NCI-H82 treated with DMSO at 0.1 percent for 48 hours (cell line): ENCODE data around the gene POLDIP2.
"Not testable (repeated sequence)": the region's sequence is repeated elsewhere in the genome, so short reads cannot be mapped to it uniquely, and the experiment has no call there.

Source experiments
- DNase-seq: peaks from one replicate; lab custom pipeline; 2025; ENCODE audit not compliant: unreplicated experiment; lab: John Stamatoyannopoulos, UW

POLDIP2 gene

DNA sequence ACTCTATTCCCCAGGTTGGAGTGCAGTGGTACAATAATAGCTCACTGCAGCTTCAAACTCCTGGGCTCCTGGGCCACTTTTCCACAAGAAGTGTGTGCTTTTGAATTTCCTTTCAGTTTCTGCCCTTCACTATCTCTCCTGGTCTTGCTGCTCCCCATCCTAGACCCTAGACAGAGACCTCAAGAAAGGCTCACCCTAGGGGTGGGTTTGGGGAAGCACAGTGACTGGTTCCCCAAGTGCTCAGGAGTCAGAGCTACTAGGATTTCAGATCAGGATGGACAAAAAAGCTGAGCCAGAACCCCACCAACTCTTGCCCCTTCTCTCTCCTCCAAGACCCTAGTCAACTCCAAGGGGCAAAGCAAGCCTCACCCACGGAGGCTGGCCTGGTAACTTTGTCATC lies 9.3 kb upstream of the POLDIP2 start:
- DNase-seq, result no peak

DNA sequence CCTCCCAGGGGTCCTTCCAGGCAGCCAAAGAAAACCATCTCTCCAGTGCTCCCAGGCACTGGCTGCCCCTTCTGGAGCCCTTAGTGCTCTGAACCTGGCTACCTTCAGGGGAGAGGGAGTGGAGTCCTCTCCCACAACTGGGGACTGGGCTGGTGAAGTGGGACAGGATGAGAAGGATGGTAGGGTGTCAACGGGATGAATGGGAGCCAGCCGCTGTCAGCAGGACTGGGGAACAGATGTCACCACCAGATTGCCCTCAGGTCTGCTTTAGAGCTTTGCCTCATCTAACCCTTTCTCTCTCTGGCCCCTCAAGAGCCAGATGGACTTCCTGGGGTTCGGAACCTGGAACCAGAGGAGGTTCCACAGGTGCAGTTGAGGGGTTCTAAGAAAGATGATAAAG lies 8.2 kb upstream of the POLDIP2 start:
- no peak for DNase-seq

DNA sequence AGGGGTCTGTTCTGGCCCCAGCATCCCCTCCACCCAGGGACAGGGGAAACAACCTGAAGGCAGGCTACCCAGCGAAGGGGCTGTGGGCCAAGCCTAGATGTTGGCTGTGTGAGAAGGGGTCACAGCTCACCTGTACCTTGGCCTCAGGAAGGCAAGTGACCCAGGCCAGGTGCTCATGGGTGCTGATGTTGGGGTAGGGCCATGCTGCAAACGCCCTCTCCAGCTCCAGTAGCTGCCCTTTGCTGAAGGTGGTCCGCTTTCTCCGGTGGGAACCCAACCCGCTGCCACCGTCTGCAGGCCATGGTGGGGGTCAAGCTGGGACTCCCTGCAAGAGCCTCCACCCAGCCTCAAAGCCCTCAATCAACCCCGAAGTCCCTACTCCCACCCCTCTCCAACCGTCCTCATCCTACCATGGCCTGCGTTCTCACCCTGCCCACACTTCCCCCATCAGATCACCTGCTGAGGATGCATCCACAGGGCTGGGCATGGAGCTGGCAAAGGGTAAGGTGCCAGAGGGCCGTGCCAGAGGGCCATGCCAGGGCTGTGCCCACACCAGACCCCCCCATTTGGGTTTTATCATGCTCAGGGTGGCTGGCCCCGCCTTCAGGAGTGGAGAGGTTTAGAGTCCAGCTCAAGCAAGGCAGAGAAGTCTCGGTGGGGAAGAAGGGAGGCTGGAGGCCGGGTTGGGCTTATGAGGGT lies 7.5 kb upstream of the POLDIP2 start, which contains the start of gene SEBOX:
Gene SEBOX, minus strand, starts transcription at position 535 of the 699 bp plus-strand sequence. Its CDS starts 48 bp downstream, at position 487.
- DNase-seq, result no peak

DNA sequence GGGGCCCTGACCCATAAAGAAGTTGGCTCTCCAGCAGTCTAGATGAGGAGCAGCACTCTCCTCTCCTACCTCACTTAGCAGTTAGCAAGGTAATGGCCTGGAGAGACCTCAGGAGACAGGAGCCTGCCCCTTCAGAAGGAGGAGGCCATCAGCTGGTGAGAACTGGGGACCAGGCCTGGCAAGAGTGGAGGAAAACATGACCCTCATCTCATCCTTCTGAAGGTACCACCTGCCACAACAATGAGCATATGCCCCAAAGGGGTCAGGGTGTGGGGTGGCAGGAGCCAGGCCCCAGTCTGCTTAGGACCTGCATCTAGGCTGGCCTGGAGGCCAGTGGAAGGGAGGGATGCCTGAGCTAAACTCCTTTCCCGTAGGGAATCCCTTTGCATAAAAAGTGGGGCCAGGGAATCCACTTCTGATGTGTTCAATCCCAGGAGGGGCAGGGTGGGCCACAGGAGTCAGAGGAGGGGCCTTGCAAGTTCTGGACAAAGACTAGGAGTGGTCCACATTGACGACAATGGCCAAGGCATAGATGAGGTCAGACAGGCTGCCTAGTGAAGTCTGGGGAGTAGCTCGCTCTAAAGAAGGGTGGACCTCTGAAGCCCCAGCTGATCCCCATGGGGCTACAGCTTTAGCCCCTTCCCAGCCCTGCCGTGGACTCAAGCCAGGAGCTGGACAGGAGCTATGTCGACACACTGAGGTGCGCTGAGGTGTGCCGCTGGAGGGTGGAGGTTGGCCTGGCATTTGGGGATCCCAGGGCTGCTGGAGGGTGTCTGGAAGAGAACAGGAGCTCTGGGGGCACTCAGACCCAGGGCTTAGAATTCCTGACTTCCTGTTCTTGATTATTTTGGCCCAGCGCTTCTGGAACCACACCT lies 6.7 kb upstream of the POLDIP2 start:
- DNase-seq, result no peak

DNA sequence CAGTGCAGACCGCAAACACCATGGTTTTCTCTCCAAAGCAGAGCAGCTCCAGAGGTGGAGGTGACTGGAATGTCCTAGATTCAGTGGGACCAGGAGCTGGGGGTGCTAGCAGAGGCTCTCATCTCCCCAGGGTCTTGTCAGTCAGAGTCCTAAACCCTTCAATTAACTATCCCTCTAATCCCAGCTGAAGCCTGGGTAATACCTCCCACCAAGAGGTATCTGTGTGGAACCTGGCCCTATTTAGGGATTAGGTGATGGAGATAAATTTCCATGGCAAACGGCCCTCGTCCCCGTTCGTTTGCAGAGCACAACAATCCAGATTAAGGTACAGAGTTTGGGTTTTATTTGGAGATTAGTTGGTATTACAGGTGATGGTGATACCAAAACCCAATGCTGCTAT lies 5.9 kb upstream of the POLDIP2 start:
- DNase-seq, result peak; percentile 39

DNA sequence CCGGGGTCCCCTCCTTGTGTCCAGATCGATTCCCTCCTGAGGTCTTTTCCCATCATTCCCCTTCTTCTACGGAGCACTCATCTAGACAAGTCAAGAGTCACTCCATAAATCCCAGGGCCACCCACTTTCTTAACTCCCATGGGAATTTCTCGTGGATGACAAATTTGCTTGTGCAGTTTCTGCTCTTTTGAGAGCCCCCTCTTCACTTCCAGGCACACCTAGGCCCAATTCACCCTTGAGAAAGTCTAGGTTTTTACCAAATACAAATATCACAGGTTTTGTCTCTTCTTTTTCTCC lies 522 bp upstream of the POLDIP2 start:
- DNase-seq, result no peak

DNA sequence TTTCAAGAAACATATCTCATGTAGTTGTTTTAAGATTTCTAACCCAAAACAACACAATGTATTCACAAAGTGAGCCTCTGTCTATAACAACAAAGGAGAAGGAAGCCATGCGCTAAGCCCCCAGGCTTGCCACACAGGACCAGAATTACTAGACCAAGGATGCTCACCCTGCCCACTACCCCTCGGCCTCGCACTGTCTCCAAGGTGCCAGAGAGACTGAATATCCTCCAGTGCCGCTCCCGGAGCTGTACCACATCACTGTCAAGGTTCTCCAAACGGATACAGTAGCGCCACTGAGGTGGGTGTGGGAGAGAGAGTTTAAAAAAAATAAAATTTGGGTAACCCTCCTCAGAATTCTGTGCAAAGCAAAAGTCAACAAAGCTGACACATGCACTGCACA lies 7.1 kb downstream of the POLDIP2 start:
- DNase-seq, result no peak

DNA sequence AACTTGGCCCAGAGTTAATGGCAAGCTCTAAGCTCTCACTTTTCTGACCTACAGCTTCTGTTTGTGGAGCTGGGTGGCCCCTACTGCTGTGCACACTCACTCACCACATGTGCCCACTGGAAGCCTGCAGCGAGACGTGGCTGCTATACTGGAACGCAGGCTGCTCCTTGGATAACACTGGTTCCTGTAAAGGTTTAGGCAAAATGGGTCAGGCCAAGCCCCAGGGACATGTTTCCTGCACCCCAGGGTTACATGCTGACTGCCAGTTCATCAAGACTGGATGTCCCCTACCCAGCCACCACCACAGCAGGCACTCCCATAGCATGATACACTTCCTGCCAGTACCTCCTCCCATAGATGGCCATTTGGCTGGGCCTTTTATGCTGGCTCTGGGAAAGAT lies 8.3 kb downstream of the POLDIP2 start:
- DNase-seq, result no peak

DNA sequence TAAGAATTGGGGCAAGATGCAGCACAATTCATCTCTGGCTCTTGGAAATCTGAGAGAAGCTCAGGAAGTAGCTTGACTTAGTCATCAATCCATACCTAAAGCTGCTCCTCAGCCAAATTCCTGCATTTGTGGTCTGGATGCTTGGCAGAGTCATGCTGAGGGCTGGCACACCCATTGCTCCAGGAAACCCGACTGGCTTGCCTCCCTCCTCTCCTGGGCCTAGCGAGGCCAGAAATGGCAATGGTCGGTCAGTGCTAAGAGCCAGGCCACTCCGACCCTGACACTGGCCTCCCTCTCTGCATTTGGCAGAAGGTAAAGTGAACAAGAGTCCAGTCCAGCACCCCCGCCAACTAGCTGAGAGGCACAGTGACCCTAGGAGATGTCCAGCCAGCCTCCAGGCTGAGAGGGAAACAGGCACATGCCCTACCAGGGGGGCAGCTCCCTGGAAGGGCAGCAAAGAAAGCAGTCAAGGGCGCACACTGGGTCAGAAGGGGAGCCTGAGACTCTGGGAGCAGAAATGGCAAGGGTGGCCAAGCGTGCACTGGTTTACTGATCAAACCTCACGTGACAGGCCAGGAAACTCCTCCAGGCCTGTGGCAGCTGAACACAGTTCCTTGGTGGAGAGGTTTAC lies 10.0 kb downstream of the POLDIP2 start:
- no peak for DNase-seq

DNA sequence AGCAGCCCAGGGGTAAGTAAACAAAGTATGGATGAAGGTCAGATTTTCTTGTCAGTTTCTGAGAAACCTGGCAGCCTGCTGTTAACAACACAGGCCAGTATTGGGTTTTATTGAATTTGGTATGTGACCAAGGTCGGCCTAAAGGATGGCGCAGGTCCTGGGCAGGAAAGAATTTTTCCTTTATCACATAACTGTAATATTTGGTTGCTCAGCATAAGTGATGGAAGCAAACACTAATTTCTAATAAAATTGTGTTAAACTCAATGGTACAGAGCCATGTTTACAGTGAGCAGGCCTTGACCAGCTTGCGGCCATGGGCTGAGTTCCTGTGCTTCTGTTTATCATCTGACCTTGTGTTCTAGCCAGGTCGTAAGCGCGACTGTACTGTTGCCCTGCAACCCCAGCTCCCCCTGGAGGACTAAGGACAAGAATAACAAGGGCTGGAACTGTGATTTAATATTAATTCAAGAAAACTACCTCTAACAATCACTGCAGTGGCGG lies 10.5 kb downstream of the POLDIP2 start:
- DNase-seq, result no peak

DNA sequence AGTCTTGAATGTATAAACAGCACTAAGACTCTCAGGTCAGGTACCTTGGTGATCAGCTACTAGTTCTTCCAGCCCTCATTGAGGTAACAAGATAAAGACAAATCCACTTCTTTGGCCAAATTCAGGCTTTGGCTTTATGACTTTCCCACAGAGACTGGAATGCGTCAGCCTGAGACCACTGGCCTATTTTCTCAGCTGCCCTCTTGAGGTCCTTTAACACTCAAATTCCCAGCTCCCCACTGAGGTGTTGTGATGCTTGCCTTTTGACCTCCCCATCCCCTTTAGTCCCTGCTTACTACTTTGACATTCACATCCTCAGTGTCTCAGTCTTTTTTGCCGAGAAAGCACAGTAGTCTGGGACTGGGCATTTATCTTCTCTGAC lies 11.1 kb downstream of the POLDIP2 start:
- DNase-seq, result no peak

DNA sequence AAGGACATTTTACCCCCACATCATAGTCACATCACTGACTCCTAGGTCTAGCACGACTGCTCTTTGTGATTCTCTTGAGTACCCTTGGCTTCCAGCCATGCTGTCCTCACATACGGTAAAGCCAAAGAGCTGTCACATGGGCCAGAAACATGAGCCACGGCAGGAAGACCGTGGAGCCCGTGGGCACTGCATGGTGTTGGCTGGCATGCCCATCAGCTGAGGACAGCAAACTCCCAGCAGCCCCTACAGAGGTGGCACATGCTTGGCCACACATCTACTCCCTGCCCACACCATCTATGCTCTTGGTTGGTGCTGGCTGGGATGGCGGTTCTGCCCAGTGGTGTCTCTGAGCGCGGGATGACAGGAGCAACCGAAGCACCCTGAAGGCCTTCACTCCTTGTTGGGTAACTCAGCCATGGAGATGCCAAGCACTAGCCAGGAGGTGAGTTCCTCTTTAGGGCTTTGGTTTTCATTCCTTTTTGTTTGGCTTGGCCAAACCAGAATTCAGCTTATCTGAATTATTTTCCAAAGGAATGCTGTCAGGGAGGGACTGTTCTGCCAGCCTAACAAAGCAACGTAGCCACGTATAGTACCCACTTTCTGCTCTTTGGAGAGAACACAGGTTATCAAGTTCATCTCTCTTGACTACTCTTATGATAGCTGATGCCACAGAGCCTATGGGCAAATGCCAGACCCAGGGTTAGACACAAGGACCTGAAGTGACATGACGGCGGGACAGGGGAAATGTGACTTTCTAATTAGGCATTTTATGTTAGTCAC lies 11.7 kb downstream of the POLDIP2 start:
- DNase-seq, result no peak

DNA sequence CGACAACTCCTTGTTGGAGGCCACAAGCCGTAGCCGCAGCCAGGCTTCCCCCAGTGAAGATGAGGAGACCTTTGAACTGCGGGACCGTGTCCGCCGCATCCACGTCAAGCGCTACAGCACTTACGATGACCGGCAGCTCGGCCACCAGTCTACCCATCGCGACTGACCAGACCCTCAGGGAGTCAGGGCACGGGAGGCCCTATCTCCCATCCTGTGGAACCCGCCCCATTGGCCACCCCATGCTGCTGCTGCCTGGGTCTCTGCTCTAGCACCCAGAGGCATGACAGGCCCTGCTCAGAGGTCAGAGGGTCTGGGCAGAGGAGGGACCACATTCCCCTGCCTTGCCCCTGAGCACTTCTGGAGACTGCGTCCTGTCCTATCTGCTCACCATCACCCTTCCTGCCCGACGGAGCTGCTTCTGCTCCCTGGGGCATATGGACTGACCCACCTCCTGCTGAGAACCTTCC lies 12.9 kb downstream of the POLDIP2 start:
- DNase-seq, result no peak

DNA sequence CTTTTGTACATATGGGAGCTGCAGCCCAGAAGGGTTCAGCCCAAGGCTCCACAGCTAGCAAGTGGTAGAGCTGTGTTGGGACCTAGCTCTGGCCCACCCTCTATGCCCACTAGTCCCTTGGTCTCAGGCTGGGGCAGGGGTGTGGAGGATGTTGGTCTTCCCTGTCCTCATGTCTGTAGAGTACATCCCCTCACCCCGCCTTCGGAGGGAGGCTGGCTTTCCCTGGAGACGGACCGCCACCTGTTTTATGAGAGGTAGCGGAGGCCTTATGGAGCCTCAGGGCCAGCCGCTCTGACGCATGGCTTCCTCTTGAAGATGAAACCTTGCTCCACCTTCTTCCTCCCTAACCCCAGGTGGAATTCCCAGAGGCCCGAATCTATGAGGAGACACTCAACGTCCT lies 13.3 kb downstream of the POLDIP2 start:
- no peak for DNase-seq

DNA sequence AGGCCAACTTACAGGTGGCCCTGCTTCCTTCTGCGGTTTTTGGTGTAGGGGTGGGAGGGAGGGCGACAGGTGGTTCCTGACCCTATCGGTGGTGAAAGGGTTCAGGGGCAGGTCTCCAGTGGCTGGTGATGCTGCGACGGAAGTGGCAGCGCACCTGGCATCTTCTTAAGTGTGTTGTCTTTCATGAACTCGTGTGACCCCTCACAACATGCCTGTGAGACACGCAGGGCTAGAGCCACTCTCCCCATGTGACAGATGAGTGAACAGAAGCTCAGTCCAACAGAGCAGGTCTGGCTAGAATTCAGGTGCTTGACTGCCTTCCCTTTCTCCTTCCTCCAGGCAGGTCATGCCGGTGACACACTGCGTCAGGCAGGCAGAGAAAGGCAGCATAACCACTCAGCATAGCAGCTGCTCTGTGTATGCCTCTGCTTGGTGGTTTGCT lies 13.8 kb downstream of the POLDIP2 start:
- DNase-seq, result no peak

DNA sequence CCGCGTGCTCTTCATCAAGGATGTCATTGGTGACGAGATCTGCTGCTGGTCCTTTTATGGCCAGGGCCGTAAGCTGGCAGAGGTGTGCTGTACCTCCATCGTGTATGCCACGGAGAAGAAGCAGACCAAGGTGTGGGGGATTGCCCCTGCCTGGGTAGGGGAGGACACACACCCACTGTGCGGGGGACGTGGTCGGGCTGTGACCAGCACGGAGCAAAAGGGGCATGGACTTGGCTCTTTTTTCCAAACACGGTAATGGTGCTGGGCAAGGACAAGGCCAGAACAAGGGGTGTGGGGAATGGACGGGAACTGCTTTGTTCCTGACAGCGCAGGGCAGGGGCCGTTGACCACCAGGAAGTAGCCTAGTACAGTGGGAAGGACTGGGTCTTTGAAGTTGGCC lies 15.0 kb downstream of the POLDIP2 start:
- DNase-seq, result no peak

DNA sequence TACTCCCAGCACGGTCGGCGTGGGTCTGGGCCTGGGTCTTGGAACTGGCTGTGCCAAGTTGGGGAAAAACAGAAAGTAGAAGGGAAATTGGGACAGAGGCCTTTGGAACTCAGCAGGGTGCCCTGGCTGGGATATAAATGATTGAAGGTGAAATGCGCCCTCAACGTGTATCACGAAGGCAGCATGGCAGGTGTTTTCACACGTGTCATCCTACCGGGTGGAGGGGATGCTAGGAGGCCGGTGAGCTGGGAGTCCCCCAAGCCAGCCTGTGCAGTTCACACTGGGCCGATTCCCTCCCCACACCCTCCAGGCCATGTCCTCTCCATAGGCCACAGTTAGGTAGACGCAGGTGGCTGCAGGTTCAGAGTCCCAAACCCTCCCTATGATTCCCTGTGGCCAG lies 15.8 kb downstream of the POLDIP2 start:
- DNase-seq, result no peak

DNA sequence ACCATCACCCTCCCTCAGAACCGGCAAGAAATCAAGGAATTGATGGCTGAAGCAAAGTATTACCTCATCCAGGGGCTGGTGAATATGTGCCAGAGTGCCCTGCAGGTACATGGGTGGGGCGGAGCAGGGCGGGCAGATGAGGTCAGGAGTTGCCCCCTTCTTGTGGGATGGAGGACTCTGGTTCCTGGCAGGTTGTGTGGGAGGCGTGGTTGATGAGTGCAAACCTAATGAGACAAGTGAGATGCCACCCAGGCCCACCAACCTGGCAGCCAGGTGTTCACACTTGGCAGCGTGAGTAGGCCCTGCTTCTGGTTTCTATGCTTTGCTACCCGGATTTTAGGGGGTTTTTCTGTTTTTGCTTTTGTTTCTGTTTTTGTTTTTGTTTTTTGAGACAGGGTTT lies 17.0 kb downstream of the POLDIP2 start:
- no peak for DNase-seq

DNA sequence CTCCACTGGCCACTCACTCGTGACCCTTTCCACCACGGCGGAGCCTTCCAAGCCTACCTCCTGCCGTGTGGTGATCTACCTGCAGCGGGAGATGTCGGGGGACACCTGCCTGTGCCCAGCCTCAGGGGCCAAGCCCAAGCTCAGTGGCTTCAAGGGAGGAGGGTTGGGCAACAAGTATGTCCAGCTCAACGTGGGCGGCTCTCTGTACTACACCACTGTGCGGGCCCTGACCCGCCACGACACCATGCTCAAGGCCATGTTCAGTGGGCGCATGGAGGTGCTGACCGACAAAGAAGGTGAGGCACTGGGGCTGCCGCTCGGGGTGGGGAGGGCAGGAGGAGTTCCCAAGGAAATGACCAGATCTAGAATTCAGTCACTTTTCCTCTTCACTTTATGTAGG lies 17.9 kb downstream of the POLDIP2 start:
- DNase-seq, result no peak

DNA sequence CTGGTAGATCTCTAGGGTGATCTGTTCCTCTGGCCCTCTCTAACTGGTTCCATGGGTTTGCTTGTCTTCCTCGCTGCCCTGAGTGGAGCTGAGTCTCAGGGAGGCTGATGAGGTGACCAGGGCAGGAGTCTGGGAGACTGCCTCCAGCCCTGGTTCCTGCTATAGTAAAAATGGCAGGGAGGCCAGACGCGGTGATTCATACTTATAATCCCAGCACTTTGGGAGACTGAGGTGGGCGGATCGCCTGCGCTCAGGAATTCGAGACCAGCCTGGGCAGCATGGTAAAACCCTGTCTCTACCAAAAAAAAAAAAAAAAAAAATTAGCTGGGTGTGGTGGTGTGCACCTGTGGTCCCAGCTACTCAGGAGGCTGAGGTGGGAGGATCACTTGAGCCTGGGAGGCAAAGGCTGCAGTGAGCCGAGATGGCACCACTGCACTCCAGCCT lies 18.5 kb downstream of the POLDIP2 start:
- DNase-seq, result not testable (repeated sequence)
